ENCODE results near the gene C1QA. TPM values are rescaled to one million over a fixed set of nuclear protein-coding genes. Genes with fewer than 3 reads are reported as not detected.

The C1QA gene
- total RNA-seq, 2 donors from 2014 or later: 37.9 to 107 TPM

- DNase-seq (ENCODE audit: low spot score): no peak
- Histone ChIP-seq H3K4me1 (peaks cover 0 to 7% of the 10 kb centered on the region in 2 donors), H3K4me3 (no peak overlapping the region), H3K9me3 (no peaks in the 10 kb centered on the region), H3K27me3 (no peaks in the 10 kb centered on the region), H3K36me3 (no peaks in the 10 kb centered on the region), H3K27ac (no peak overlapping the region)
- TF ChIP-seq CTCF (IDR thresholded peaks at IDR 0.05): no peak
Observed at GRCh38 chr1:22626237-22627157, 9.9 kb upstream of the C1QA start.

DNA sequence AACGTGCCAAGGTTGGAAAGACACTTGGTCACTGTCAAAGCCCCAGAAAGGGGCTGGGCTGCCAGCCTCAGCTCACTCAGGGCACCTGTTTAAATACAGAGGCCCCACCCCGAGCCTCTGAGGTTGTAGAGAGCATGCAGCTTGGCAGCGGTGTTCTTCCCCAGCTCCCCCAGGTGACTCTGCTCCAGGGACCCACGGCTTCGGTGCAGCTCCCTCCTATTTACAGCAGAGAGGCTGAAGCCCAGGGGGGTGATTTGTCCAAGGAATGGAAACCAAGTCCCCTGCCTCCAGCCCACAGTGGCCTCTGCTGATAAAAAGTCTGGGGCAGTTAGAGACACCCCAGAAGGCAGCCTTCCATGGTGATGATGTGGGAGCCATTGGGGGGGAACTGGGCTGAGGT, 9.1 kb upstream of the C1QA start:
- no peaks in the 10 kb centered on the region for H3K9me3 ChIP-seq
- H3K27me3 ChIP-seq: no peaks in the 10 kb centered on the region
- H3K4me1 ChIP-seq: peaks cover 0 to 7% of the 10 kb centered on the region in 2 donors
- no peak overlapping the region for H3K4me3 ChIP-seq
- no peaks in the 10 kb centered on the region for H3K36me3 ChIP-seq
- DNase-seq (ENCODE audit: low spot score): no peak
- no peak overlapping the region for H3K27ac ChIP-seq
- no peak for TF ChIP-seq CTCF (IDR thresholded peaks at IDR 0.05)

- DNase-seq (ENCODE audit: low spot score): no peak
- H3K36me3 ChIP-seq: no peaks in the 10 kb centered on the region
- TF ChIP-seq CTCF (IDR thresholded peaks at IDR 0.05): no peak
- peaks cover 0 to 7% of the 10 kb centered on the region in 2 donors for H3K4me1 ChIP-seq
- H3K27me3 ChIP-seq: no peaks in the 10 kb centered on the region
- no peaks in the 10 kb centered on the region for H3K9me3 ChIP-seq
- H3K27ac ChIP-seq: no peak overlapping the region
- H3K4me3 ChIP-seq: no peak overlapping the region
Observed at GRCh38 chr1:22628698-22629444, 7.6 kb upstream of the C1QA start.

DNA sequence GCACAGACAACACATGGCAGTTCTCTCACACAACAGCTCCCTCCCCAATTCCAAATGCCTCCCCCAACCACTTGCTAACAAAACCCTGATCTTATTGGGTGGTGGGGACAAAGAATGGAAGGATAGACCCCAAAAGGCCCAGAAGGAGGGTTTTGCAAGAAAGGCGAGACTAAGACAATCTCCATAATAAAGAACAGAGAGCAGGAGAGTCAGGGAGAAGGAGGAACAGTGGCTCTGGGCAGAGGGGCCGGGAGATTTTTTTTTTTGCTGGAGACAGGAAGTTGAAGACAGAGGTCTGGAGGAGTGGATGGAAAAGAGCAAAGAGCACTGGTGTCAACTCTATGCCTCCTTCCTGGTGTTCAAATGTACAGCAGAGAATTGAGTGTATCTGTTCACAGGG, 6.5 kb upstream of the C1QA start:
- no peak for TF ChIP-seq CTCF (IDR thresholded peaks at IDR 0.05)
- H3K36me3 ChIP-seq: no peaks in the 10 kb centered on the region

DNA sequence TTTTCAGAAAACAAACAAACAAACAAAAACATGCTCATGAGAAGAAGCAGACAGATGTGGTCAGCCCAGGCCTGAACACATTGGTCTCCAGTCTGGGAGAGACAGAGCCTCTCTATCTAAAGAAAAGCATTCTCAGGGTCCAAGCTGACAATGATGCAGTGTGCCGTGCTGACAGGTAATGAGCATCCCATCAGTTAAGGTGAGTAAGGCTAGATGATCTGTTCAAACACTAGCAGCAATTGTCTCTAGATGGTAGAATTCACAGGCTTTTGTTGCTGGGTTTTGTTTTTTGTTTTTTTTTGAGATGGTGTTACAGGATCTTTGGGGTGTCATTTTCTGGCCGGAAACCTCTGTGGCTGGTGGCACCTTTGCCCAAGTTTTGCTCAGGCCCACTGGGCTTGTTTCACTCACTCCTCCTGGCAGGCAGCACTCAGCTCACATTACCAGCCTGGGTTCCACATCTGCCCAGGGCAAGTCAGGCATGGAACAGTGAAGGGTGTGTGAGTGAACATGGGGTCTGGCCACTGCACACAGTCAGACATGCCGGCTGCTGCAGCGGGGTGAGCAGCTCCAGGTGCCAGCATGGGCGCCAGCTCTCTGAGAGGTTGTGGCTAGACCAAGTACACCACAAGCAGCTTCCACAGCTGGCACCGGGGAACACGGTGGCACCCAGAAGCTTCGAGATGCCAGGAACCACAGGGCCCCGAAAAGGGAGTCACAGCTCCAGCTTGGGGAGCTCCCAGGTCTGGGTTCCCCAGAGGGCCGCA, 2.5 kb upstream of the C1QA start:
- H3K27me3 ChIP-seq: no peaks in the 10 kb centered on the region
- H3K4me1 ChIP-seq: no peaks in the 10 kb centered on the region
- DNase-seq (ENCODE audit: low spot score): no peak
- no peak overlapping the region for H3K4me3 ChIP-seq
- H3K36me3 ChIP-seq: no peaks in the 10 kb centered on the region
- TF ChIP-seq CTCF (IDR thresholded peaks at IDR 0.05): no peak
- H3K27ac ChIP-seq: no peak overlapping the region
- no peaks in the 10 kb centered on the region for H3K9me3 ChIP-seq

More for the DNA sequence above, 6.5 kb upstream of the C1QA start:
- no peak for DNase-seq (ENCODE audit: low spot score)
- Histone ChIP-seq H3K4me1 (peaks cover 0 to 7% of the 10 kb centered on the region in 2 donors), H3K4me3 (no peak overlapping the region), H3K27me3 (no peaks in the 10 kb centered on the region), H3K27ac (no peak overlapping the region), H3K9me3 (no peaks in the 10 kb centered on the region)

Measured in right atrium auricular region (tissue), 2 donors.